HG03097 (cell line): ENCODE measurements around the gene PLA2G4E.

Source experiments
- ATAC-seq: cut with Tn5 transposase; IDR thresholded peaks from one replicate; pipeline ENCODE4 v1.9.1; 2021; ENCODE audit not compliant: unreplicated experiment, low FRiP score

PLA2G4E gene

DNA sequence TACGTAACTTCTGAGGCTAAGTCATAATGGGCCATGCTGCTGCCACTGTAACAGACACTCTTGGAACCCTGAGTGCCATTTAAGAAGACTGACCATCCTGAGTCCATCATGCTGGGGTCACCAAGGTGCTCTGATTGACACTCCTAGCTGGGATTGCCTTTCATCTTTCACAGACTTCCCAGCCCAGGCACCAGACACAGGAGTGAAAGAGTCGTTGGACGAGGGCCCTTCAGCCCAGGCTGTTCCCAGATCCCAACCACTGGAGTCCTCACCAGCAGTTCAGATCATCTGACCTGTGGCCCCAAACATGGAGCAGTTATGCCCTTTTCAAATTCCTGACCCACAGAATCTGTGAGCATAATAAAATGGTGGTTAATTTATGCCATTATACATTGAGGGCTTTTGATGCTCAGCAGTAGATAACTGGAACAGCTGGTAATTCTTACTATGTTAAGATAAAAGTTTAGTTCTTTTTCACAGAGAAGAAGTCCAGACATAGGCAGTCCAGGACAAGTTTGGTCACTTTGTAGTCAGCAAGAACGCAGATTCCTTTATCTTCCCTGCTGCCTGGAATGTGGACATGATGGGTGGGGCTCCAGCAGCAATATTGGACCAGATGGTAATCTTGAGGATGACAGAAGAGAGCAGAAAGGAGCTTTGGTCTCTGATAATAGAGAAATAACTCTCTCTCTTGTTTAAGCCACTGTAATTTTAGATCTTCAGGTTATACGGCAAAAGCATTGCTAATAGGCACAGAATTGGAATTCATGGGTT, 41.2 kb downstream of the PLA2G4E start:
- ATAC-seq: no peak

DNA sequence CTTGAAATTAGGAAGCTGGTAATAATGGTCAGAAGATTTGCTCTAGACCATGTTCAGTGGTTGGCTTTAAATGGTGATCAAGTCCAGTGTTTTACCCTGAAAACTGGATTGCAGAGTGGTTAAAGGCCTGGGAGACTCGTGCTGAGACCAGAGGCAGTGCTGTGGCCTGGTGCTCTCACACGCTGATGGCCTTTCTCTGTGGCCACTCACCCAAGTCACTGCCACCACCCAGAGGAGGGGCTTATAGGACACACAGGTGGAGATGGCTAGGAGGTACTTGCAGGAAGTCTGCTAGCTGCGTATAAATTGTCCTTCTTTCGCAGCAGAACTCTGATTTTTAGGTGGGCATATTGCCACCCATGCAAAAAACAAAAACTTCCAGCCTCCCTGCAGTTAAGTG, 42.3 kb downstream of the PLA2G4E start:
- ATAC-seq: no peak

DNA sequence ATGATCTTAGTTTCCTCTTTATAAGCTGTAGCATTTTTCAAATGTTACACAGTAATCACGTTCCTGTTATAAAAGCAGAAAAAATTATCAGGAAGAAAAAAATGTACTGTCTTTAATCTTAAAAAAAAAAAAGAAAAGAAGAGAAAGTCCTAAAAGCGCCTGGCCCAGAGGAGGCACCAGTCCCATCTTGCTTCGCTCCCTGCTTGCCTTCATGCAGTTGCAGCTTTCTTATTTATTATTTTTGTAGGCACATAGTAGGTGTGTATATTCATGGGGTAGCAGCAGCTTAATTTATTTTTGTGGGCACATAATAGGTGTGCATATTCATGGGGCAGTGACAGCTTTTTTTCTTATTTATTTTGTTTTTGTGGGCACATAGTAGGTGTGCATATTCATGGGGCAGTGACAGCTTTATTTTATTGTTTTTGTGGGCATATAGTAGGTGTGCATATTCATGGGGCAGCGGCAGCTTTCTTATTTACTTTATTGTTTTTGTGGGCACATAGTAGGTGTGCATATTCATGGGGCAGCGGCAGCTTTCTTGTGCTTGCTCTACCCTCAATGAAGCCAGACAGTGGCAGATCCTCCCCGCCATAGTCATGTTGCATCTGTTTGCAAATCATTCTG, 43.0 kb downstream of the PLA2G4E start:
- no peak for ATAC-seq

DNA sequence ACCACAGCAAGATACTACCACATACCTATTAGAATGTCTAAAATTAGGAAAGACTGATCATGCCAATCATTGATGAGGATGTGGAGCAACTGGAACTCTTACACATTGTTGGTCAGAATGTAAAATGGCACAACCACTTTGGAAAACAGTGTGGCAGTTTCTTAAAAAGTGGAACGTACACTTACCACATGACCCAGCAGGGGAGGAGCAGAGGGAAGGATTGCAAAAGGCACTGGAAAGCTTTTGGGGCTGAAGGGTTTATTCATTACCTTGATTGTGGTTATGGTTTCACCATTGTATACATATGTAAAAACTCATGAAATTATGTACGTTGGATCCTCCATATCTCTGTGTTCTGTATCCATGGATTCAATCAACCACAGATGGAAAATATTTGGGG, 45.2 kb downstream of the PLA2G4E start:
- no peak for ATAC-seq

DNA sequence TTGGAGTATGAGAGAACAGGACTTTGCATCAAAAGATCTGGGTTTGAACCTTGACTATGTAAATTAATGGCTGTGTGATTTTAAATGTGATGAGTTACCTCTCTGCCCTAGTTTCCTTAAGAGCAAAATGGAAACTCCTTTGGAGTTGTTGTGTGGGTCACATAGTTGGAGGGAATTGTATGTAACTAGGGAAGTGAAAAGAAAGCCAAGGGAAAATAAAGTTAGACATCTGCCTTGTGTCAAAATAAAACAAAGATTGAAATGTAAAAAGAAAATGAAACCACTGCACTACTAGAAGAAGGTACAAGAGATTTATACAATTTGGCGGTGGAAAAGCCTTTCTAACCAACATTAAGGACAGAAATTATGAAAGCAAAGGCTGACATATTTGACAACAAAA, 46.8 kb downstream of the PLA2G4E start:
- ATAC-seq: no peak

DNA sequence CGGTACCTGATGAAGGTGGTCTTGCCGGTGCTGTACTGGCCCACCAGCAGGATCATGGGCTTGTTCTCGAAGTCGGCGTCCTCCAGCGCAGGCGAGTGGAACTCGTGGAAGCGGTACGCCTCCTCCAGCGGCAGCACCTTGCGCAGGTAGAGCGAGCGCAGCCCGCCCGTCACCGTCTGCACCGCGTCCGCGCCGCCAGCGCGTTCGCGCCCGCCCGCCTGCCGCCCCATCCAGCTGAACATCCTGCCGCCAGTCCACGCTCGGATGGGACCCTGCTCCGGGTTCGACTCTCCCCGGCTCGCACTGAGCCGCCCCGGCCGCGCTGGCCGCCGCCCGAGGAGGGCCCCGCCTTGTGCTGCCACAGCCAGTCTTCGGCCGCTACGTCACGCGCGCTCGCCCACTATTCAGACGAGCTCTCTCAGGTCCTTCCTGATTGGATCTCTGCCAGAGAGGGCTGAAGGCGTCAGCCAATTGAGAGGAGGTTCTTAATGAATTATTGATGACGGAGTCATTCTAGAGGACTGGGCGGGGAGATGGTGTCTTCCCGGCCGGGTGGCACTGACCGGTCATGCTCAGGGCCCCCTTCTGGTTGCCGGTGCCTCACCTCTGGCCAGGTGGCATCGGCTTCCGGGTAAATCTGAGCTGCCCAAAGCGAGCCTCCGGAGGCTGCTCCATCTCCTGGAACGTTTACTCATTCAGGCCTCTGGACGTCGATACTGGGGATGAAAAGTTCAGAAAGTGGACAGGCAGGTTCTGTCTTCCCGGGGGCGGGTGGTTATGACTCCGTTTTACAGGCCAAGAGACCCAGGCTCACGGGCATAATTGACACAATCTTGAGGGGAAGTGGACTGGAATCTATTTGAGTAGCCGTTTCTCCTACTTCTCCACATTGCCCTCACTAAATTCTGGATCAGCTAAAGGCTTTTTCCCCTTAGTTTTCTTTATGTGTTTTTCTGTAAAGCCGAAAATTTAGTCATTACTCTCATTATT, 48.3 kb downstream of the PLA2G4E start, which contains the start of gene EHD4:
Gene EHD4, minus strand, starts transcription at position 305 of the 990 bp plus-strand sequence. Its CDS starts 63 bp downstream, at position 242.
- ATAC-seq: peak; percentile 71

GRCh38 chr15:41971895-41972252, 49.0 kb downstream of the PLA2G4E start:
- peak; percentile 10 for ATAC-seq

DNA sequence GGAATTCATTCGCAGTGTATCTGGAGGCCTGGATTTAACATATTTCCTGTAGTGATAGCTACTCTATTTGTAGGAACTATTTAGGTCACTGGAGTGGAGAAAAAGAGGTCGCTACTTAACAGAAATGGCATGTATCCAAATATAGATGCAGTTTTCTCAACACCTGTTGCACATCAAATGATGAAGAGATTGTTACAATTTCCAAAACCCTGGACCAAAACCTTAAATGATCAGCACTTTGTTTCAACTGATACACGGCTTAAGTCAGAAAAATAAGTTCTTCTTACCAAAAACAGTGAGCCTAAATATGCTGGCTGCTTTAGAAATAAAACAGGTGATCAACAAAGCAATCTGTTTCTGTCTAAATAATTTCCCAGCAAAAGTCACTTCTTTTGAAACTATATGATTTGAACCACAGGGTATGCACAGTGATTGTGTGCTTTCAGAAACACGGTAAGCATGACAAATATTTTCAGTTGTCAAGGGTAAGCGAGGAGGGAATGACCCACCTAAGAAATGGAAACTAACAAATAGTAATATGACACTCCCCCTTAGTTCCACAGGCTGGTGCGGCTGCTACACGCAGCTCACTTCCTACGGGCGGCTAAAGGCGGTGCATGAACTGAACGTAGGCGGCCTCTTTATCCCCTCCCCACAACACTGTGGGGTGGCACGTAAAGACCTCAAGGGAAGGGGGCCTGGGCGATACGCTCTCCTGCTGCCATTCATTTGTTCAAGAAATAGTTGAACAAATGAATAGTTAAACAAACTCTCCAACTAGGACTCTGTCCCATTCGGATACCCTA, 49.5 kb downstream of the PLA2G4E start:
- peak; percentile 39 for ATAC-seq

DNA sequence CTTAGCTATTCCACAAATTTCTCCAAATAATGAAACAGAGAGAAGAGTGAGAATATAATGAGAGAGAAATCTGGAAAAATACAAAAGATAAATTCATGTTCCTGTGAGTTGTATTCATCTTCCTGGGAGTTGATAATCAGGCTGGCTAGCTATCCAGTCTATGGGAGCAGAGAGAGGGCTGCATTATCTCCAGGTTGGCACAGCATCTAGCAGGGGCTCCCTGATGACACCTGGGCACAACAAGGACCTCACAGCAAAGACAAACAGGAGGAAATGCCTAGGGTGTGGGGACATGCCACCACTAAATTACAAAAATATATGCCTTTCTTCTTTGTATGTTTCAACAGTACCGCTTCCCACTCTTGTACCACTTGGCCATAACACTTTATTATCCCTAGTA, 50.4 kb downstream of the PLA2G4E start:
- ATAC-seq: no peak

- peak; percentile 22 for ATAC-seq
Observed at GRCh38 chr15:41969851-41970431, 50.9 kb downstream of the PLA2G4E start.

GRCh38 chr15:41968701-41969100, 52.1 kb downstream of the PLA2G4E start:
- no peak for ATAC-seq

DNA sequence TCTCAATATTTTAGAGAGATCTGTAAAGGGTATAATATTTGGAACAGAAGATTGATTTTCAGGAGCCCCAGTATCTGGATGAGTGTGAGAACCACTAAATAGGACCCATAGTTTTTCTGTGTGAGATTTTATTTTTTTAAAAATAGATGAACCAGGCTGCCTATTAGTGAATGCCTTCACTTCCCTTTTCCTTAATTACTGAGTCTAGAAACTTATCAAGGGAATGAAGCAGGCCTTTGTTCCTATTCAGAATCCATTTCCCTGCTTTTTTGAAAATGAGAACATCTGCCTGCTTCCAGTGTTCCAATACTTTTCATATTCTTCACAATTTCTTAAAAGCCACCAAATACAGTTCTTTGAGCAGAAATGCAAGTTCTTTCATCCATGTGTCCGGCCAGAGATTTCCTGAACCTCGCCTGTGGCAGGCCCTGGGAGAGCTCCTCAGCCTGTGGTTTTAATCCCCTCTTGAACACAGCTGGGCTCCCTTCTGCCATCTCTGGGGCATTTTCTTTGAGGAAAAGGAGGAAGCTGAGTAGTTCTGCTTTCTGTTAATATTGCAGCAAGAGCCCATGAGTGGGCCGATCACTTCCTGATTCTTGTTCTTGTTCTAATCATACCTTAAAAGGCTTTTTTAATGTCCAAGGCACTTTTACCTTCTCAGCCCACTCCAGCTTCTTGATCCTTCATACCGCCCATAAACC, 53.2 kb downstream of the PLA2G4E start:
- ATAC-seq: no peak

DNA sequence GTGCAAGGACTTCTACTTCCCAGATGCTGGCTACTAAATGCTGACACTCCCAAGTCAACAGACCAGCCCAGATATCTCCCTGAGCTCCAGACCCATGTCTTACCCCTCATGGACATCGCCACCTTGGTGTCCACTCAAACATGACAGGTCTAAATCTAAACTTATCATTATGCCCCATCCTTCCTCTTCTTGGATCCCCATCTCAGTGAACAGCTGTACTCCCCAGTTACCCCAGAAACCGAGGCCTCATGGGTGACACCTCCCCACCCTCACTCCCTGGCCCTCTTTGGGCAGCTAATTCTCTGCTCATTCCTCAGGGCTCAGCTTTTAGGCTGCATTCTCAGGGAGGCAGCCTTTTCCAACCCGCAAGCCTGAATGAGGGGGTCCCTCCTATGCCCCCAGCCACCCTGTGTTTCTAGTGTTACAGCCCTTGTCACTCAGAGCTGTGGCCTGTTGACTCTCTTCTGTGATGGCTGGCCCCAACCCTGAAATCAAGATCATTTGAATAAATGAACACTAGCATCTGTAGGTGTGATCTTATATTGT, 53.8 kb downstream of the PLA2G4E start:
- no peak for ATAC-seq

DNA sequence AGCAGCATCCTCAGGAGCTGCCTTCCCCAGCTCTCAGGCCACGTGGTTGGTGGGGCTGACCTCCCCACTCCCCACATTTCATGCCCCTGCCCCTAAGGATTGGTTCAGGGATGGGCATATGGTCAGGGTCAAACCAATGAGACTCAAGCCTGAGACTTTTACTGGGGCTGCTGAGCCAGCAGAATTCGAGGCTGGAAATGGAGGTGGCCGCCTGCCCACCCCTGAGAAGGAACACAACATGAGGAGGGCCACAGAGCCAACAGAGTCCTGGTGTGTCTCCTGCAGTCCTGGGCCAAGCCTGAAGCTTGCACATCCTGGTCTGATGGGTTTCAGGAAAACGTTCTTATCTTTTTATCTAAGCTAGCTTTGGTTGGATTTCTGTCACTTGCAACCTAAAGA, 54.4 kb downstream of the PLA2G4E start:
- ATAC-seq: no peak

- no peak for ATAC-seq
Observed at GRCh38 chr15:41965441-41966413, 55.1 kb downstream of the PLA2G4E start.

GRCh38 chr15:41961595-41962202, 59.1 kb downstream of the PLA2G4E start:
- ATAC-seq: no peak

DNA sequence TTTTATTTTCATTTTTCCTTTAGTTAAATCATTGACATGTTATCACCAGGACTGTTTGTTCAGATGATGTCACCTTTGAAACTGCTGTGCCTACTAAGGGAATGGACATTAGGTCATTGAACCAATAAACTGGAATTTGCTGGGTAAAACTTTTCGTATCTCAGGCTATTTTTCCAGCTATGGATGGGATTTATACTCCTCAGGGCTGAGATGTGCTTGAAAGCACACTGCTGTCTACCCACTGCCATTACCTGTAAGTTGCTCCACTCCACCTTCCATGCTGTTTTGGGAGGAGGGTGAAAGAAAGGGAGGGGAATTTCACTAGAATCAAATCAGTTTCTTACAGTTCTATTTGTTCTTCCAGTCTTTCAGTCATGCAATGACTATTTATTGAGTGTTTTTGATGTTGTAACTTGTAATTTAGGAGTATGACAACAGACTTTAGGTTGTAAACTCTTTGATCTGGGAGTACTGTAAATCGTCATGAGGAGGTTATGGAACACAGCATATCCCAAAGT, 59.8 kb downstream of the PLA2G4E start:
- ATAC-seq: no peak
